Activated CD4-positive, alpha-beta T cell treated with anti-CD3 and anti-CD28 coated beads, Interleukin-2, amount 10 ng/mL, durations not matched to agents 7 days and 5 days (primary cell): ENCODE results near the gene DNAJB4. TPM values are rescaled to one million over a fixed set of nuclear protein-coding genes. Genes with fewer than 3 reads are reported as not detected.
"Not testable (repeated sequence)": the region's sequence is repeated elsewhere in the genome, so short reads cannot be mapped to it uniquely, and the experiment has no call there.

Source experiments
- CTCF ChIA-PET: fragments of 350-600 bp; sonication (Branson Sonifier 250); formaldehyde crosslinking; loops from one replicate; lab custom pipeline; 2021; ENCODE audit warnings: antibody characterized with exemption; lab: Charles Lee
- POLR2A ChIA-PET: fragments of 350-600 bp; sonication (Branson Sonifier 250); formaldehyde crosslinking; loops from one replicate; lab custom pipeline; 2021; ENCODE audit warnings: antibody characterized with exemption; lab: Charles Lee
- DNase-seq: peaks from one replicate; pipeline ENCODE4 v3.0.0-alpha.2; 2020
- H3K27ac Mint-ChIP-seq: one replicate; pipeline ENCODE4 v1.8.0; 2021; ENCODE audit warnings: mild to moderate bottlenecking, moderate library complexity, mixed read lengths
- H3K27me3 Mint-ChIP-seq: one replicate; pipeline ENCODE4 v1.8.0; 2021; ENCODE audit warnings: mixed read lengths
- H3K36me3 Mint-ChIP-seq: one replicate; pipeline ENCODE4 v1.8.0; 2021; ENCODE audit warnings: low read depth, mixed read lengths
- H3K4me1 Mint-ChIP-seq: one replicate; pipeline ENCODE4 v1.8.0; 2021; ENCODE audit warnings: mixed read lengths
- H3K4me3 Mint-ChIP-seq: one replicate; pipeline ENCODE4 v1.8.0; 2021; ENCODE audit warnings: mild to moderate bottlenecking, moderate library complexity, mixed read lengths
- H3K9me3 Mint-ChIP-seq: one replicate; pipeline ENCODE4 v1.8.0; 2021; ENCODE audit warnings: mixed read lengths
- total RNA-seq, 2 experiments: library from RNA; stranded (reverse); gene quantifications; one replicate each; pipeline ENCODE4 v1.2.3, GENCODE V29; 2021

DNAJB4 gene
- total RNA-seq, 2 experiments from 2014 or later, result 11.5 to 13.2 TPM

DNA sequence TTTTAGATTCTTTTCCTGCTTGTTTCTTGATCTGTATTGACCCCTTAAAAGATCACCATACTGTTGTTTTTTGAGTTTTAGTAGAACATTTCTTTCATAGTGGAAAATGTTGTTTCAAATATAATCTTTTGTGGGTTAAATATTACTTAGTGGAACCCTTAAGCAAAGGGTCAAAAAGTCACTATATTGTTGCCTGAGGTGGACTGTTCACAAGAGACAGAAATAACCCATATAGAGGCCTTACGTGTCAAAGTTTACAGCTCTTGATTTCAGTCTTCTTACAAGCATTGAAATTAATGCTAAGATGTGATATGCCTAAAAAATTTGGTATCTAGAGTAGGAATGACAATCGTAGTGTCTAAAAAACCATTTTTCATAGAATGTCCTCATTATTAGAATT is 6.3 kb downstream of the DNAJB4 start:
- Mint-ChIP-seq H3K4me1 (peaks cover 24% of the 10 kb centered on the region), H3K4me3 (no peak overlapping the region), H3K36me3 (peaks cover 10% of the 10 kb centered on the region), H3K27me3 (no peaks in the 10 kb centered on the region), H3K27ac (no peak overlapping the region), H3K9me3 (no peaks in the 10 kb centered on the region)
- ChIA-PET POLR2A (no interaction called here), CTCF (interaction anchor here (0.6 kb wide), 1 partner anchor 20 kb away, joined by 3 read pairs; no protein-coding TSS in a partner anchor)
- no peak for DNase-seq

DNA sequence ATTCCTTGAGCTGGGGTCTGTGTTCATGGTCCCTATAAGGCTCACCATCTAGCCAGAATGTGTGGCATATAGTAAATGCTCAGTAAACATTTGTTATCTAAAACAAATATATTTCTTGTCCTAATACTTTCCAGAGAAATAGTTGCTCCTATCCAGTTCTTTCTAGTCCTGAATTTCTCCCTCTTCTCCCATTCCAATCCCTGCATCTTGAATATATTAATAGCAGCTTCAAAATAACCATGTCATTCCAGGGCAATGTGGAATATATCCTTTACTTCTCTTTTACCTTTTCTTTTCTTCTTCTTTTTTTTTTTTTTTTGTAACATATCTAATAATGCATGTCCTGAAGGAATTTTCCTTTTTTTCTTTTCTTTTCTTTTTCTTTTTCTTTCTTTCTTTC is 10.4 kb downstream of the DNAJB4 start:
- Mint-ChIP-seq H3K4me1 (no peaks in the 10 kb centered on the region), H3K27ac (no peak overlapping the region), H3K9me3 (no peaks in the 10 kb centered on the region), H3K27me3 (no peaks in the 10 kb centered on the region), H3K36me3 (peaks cover 20% of the 10 kb centered on the region), H3K4me3 (no peak overlapping the region)
- POLR2A ChIA-PET, result interaction anchor here (1.0 kb wide), 1 partner anchor 10 kb away, joined by 6 read pairs; the partner anchor contains the start of gene DNAJB4
- CTCF ChIA-PET, result interaction anchor here (0.6 to 1.7 kb wide), 3 partner anchors 10 to 1808 kb away, joined by 4 to 12 read pairs (median 5); partner anchors contain the start of gene DNAJB4
- DNase-seq, result no peak

DNA sequence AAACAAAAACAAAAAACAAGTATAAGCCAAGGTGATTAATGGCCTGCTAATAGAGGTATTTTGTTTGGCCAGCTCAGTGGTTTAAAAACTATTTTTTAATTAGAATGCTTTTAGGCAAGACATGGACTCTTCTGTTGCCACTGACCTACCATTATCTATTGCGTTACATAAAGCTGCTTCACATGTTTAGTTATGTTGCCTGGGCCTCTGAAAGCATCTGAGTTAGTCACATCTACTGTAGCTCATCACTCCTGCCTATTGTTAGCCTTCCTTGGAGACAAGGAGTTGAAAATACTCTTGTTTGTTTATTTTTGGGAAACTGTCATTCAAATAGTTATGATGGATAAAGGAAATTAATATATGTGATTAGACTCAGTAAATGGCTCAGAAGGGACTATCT is 14.3 kb downstream of the DNAJB4 start:
- Mint-ChIP-seq H3K27ac (no peak overlapping the region), H3K4me1 (no peaks in the 10 kb centered on the region), H3K36me3 (peaks cover 14% of the 10 kb centered on the region), H3K9me3 (no peaks in the 10 kb centered on the region), H3K27me3 (no peaks in the 10 kb centered on the region), H3K4me3 (no peak overlapping the region)
- POLR2A ChIA-PET, result no interaction called here
- no peak for DNase-seq
- CTCF ChIA-PET, result interaction anchor here (0.6 kb wide), 1 partner anchor 25 kb away, joined by 3 read pairs; no protein-coding TSS in a partner anchor

DNA sequence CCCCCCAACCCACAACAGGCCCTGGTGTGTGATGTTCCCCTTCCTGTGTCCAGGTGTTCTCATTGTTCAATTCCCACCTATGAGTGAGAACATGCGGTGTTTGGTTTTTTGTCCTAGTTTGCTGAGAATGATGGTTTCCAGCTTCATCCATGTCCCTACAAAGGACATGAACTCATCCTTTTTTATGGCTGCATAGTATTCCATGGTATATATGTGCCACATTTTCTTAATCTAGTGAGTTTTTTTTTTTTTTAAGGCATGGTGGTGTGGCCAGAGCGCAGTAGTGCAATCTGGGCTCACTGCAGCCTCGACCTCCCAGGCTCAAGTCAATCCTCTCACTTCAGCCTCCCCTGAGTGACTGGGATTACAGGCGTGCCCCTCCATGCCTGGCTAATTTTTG is 16.4 kb downstream of the DNAJB4 start:
- CTCF ChIA-PET, POLR2A ChIA-PET, H3K36me3 Mint-ChIP-seq, H3K4me1 Mint-ChIP-seq, H3K9me3 Mint-ChIP-seq, H3K27me3 Mint-ChIP-seq, H3K4me3 Mint-ChIP-seq, H3K27ac Mint-ChIP-seq, DNase-seq: not testable (repeated sequence)

DNA sequence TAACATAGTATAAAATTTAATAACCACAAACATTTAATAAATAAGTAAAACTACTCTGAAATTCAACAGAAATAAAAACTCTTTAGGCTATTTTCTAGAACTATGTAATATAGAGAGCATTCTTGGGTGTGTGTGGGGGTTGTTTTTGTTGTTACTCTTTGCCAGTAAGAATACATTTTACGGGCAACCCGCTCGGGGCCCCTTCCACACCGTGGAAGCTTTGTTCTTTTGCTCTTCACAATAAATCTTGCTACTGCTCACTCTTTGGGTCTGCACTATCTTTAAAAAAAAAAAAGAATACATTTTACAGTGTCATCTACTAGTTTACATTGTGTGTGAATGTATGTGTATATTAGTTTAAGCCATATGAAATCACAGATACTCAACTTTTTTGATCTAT is 25.1 kb downstream of the DNAJB4 start:
- DNase-seq, result no peak
- POLR2A ChIA-PET, result no interaction called here
- Mint-ChIP-seq H3K27me3 (peaks cover 7% of the 10 kb centered on the region), H3K9me3 (no peaks in the 10 kb centered on the region), H3K36me3 (no peaks in the 10 kb centered on the region), H3K27ac (no peak overlapping the region), H3K4me3 (no peak overlapping the region), H3K4me1 (no peaks in the 10 kb centered on the region)
- CTCF ChIA-PET, result no interaction called here

DNA sequence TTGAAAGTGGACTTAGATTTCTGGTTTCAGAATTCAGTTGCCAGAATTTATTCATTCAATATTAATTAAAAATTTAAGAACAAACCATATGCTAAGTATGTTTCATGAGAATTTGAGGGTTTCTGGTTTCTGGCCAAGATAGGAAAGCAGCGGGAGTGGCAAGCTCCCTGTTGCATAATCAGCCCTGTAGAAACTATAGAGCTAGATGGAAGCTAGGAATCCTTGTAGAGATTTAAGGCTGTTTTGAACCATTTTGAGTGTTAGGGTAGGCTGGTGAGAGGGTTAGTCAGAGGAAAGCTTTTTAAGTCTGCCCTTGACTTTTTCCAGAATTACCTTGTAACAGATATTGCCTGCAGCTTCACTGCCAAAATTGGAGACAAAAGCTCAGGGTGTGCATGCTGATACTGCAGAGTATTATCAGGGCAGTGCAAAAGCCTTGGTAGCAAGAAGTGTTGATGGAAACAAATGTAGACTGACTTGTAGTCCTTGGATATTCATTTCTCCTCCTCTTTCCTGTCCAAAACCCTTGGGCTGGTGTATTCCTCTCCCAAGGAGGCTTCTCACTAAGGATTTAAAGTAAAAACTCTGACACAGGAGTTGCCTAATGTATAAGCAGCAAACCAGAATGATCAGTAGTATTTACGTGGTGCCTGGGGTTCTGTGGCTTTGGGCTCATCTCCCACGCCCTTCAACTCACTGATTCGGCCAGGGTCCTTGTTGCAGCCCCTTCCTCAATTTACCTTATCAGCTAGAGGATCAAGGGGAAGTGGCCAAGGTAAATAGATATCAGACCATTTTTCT is 28.5 kb downstream of the DNAJB4 start:
- H3K27me3 Mint-ChIP-seq, result peaks cover 12% of the 10 kb centered on the region
- no peak for DNase-seq

DNA sequence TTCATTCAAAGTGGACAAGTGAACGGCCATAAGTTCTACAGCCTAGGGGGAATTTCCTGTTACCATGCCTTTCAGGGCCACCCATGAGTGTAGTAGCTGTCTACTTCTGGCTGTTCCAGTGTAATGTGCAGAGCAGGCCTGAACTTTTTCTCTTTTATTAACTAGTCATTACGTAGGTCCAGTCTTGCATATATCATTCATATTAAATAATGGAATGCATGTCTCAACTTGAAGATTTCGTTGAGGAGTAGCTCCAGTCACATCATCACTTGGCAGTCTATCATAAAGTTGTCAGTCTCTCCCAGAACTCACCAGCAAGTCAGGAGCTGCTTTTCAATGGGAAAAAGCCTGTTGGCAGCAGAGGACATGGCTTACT is 29.0 kb downstream of the DNAJB4 start:
- H3K36me3 Mint-ChIP-seq, result no peaks in the 10 kb centered on the region
- no peak for DNase-seq
- ChIA-PET CTCF (interaction anchor here (1.5 kb wide), 1 partner anchor 17 kb away, joined by 4 read pairs; no protein-coding TSS in a partner anchor), POLR2A (no interaction called here)
- no peaks in the 10 kb centered on the region for H3K9me3 Mint-ChIP-seq
- H3K4me1 Mint-ChIP-seq, result no peaks in the 10 kb centered on the region
- no peak overlapping the region for H3K27ac Mint-ChIP-seq
- H3K27me3 Mint-ChIP-seq, result peaks cover 12% of the 10 kb centered on the region
- no peak overlapping the region for H3K4me3 Mint-ChIP-seq

More for the DNA sequence above, 28.5 kb downstream of the DNAJB4 start:
- Mint-ChIP-seq H3K4me1 (no peaks in the 10 kb centered on the region), H3K9me3 (no peaks in the 10 kb centered on the region), H3K27ac (no peak overlapping the region), H3K4me3 (no peak overlapping the region), H3K36me3 (no peaks in the 10 kb centered on the region)
- POLR2A ChIA-PET, result interaction anchor here (0.6 kb wide), 1 partner anchor 55 kb away, joined by 3 read pairs; no protein-coding TSS in a partner anchor
- CTCF ChIA-PET, result interaction anchor here (0.8 to 1.5 kb wide), 2 partner anchors 14 to 17 kb away, joined by 3 to 4 read pairs; no protein-coding TSS in a partner anchor

DNA sequence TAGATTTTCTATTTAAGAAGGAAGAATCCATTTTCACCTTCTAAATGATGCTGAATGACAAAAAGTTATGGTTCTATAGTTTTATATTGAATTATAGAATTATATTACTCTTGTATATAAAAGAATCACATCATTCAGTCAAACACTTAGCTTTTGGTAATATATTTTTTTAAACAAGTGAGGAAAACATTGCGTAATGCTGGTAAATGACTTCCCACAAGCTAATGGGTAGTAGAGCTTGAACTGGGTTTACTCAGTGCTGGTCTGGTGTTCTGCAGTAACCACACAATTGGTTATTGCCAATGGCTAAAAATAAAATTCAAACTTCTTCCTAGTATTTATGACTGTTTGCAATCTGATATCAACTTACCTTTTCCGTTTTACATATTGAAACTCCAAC is 30.4 kb downstream of the DNAJB4 start:
- Mint-ChIP-seq H3K4me3 (no peak overlapping the region), H3K27ac (no peak overlapping the region), H3K4me1 (no peaks in the 10 kb centered on the region), H3K36me3 (no peaks in the 10 kb centered on the region), H3K27me3 (peaks cover 12% of the 10 kb centered on the region), H3K9me3 (no peaks in the 10 kb centered on the region)
- DNase-seq, result no peak
- POLR2A ChIA-PET, result no interaction called here
- CTCF ChIA-PET, result no interaction called here

DNA sequence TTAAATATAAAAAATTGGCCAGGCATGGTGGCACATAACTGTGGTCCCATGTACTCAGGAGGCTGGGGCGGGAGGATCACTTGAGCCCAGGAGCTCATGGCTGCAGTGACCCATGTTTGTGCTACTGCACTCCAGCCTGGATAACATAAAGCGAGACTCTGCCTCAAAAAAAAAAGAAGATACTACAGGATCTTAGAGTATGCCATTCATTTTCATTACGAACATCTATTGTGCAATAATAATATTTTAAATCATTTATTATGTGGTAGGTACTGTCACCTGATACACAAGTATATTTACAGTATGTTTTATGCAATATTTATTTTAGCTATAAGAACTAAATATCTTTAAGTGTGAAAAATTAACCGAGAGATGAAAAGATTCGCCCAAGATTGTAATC is 31.7 kb downstream of the DNAJB4 start:
- POLR2A ChIA-PET, result no interaction called here
- CTCF ChIA-PET, result no interaction called here
- Mint-ChIP-seq H3K4me1 (peaks cover 7% of the 10 kb centered on the region), H3K27me3 (peaks cover 12% of the 10 kb centered on the region), H3K36me3 (no peaks in the 10 kb centered on the region), H3K9me3 (peaks cover 2% of the 10 kb centered on the region), H3K27ac (no peak overlapping the region), H3K4me3 (no peak overlapping the region)
- DNase-seq, result no peak

DNA sequence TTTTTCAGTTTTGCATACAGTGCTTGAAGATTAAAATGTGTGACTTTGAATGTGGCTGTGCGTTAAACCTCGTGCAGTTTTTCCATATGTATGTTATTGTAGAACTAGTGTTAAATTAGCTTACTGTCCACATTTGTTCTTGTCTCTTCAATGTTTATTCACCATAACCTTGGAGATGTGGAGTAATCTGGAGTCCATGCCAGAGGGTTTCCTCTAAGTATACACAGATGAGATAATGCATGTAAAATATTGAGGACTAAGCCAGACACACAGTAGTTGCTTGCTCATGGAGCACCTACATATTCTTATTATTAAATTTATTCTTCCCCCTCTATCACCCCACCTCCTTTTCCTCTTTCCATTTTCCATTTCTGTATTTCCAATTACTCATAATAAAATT is 33.3 kb downstream of the DNAJB4 start:
- CTCF ChIA-PET, result no interaction called here
- no peak overlapping the region for H3K27ac Mint-ChIP-seq
- peaks cover 7% of the 10 kb centered on the region for H3K4me1 Mint-ChIP-seq
- H3K36me3 Mint-ChIP-seq, result no peaks in the 10 kb centered on the region
- POLR2A ChIA-PET, result no interaction called here
- H3K27me3 Mint-ChIP-seq, result peaks cover 16% of the 10 kb centered on the region
- no peak overlapping the region for H3K4me3 Mint-ChIP-seq
- DNase-seq, result no peak
- H3K9me3 Mint-ChIP-seq, result peaks cover 2% of the 10 kb centered on the region

DNA sequence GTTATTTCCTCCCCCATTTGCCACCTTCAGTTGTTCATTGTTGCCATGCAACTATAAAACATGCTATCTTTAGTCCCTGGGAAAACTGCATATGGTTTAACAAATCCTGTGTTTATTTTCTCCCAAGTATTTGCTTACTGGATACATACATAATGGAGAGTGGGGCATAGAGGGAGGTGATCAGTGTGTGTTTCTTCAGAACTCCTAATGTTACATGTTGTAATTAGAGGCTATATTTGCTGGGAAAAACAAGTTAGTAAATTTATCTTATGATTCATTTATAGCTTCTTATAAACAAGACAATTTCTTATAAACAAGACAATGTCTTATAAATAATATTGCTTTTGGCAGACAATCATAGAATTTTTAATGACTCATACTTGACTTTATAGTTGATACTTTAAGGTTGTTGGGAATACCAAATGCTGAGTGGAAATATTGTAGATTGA is 33.8 kb downstream of the DNAJB4 start:
- Mint-ChIP-seq H3K4me3 (no peak overlapping the region), H3K4me1 (peaks cover 7% of the 10 kb centered on the region), H3K36me3 (no peaks in the 10 kb centered on the region), H3K27ac (no peak overlapping the region), H3K27me3 (peaks cover 20% of the 10 kb centered on the region), H3K9me3 (peaks cover 2% of the 10 kb centered on the region)
- ChIA-PET CTCF (no interaction called here), POLR2A (no interaction called here)
- DNase-seq, result no peak

DNA sequence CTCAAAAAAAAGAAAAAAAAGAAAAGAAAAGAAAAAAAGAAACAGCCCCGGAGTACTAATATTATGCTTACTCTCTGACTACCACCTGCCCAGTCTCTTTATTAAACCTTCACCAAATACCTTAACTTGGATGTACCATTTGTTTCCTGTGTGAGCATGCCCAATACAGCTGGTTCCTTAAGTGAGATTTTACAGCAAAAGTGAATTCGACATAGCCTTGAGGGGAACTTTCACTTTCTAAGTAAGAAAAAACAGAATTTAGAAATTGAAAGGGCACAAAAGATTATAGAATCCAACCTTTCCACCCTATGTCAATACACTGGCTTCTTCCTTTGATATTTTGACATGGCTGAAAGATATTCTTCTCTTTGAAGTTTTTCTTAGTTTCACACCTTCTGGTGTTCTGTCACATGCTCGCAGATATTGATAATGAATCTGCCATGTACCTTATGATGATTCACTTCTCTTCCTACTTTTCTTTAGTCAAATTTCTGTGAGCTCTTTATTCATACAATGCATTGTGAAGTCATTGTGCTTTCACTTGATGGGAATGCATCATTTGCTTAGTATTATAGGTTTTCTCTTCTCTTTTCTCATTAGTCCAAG is 35.8 kb downstream of the DNAJB4 start:
- ChIA-PET CTCF (interaction anchor here (1.3 kb wide), 1 partner anchor 17 kb away, joined by 3 read pairs; no protein-coding TSS in a partner anchor), POLR2A (interaction anchor here (0.5 kb wide), 1 partner anchor 692 kb away, joined by 4 read pairs; no protein-coding TSS in a partner anchor)
- H3K4me3 Mint-ChIP-seq, result no peak overlapping the region
- no peak overlapping the region for H3K27ac Mint-ChIP-seq
- peaks cover 18% of the 10 kb centered on the region for H3K4me1 Mint-ChIP-seq
- H3K36me3 Mint-ChIP-seq, result no peaks in the 10 kb centered on the region
- peaks cover 2% of the 10 kb centered on the region for H3K9me3 Mint-ChIP-seq
- no peak for DNase-seq
- H3K27me3 Mint-ChIP-seq, result peaks cover 24% of the 10 kb centered on the region

DNA sequence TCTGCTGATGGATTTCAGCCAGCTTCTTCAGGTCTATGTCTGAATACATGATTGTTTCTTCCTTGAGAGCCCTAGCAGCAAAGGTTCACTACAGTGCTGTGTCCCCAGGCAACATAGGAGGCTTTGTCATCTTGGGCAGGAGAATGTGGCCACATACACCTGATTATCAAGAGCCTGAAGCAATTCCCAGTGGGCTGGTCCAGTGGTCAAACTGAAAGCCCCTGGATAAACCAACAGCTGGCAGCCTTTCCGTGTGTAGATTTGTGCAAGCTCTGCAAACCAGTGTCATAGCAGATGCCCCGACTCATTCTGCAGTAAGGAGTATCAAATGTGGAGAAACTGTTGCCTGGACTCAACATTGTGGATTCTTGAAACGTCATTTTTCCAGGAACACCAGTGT is 38.7 kb downstream of the DNAJB4 start:
- peaks cover 47% of the 10 kb centered on the region for H3K27me3 Mint-ChIP-seq
- H3K36me3 Mint-ChIP-seq, result no peaks in the 10 kb centered on the region
- H3K4me1 Mint-ChIP-seq, result peaks cover 30% of the 10 kb centered on the region
- ChIA-PET POLR2A (interaction anchor here (1.2 kb wide), 1 partner anchor 39 kb away, joined by 4 read pairs; the partner anchor contains the start of gene DNAJB4), CTCF (no interaction called here)
- peaks cover 2% of the 10 kb centered on the region for H3K9me3 Mint-ChIP-seq
- H3K27ac Mint-ChIP-seq, result no peak overlapping the region
- no peak for DNase-seq
- H3K4me3 Mint-ChIP-seq, result no peak overlapping the region
